Mammary epithelial cell (primary cell): ENCODE results near the gene SLC34A1.

Source experiments
- CTCF ChIP-seq, 2 donors: IDR thresholded peaks in 1 of 2; conservative IDR thresholded peaks in 1 of 2; 2 replicates each; pipeline ENCODE4 v1.5.1; 2011 to 2012; ENCODE audit warnings: inconsistent platforms in 2 of 2, low read length in 2 of 2, mild to moderate bottlenecking in 2 of 2, control low read depth in 1 of 2, low read depth in 1 of 2; ENCODE audit not compliant: insufficient read depth in 1 of 2; ENCODE audit errors: extremely low read depth in 1 of 2
- EZH2 ChIP-seq: IDR thresholded peaks from 2 replicates; pipeline ENCODE4 v1.6.1; 2012; ENCODE audit warnings: low read length, inconsistent platforms, borderline replicate concordance

GRCh38 chr5:177404641-177405179, 20.5 kb downstream of the SLC34A1 start:
- TF ChIP-seq EZH2, result no peak
- TF ChIP-seq CTCF (conservative IDR thresholded peaks at IDR 0.05 in 1 of 2, IDR thresholded peaks at IDR 0.05 in 1 of 2; ENCODE audit: extremely low read depth in 1 of 2, insufficient read depth in 1 of 2, low read depth in 1 of 2, low read length in 2 of 2), result no peak
